ENCODE results near the gene DTNBP1. TPM values are rescaled to one million over a fixed set of nuclear protein-coding genes. Genes with fewer than 3 reads are reported as not detected.

DTNBP1 gene
- total RNA-seq, 1 donor from 2014 or later: 20.1 TPM

DNA sequence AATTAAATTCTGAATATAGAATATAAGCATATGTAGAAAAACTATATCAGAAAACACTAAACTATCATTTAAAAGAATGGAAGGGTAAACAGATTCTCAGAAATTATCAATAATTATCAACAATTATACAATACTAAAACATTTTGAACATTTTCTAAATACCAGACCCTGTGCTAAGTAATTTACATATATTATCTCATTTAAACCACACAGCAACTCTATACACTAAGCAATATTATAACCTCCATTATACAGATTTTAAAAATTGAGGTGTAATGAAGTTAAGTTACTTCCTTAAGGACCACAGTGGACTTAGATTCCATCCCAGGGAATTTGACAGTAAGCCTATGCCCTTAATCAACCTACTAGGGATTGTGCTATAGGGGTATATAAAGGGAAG is 33.3 kb downstream of the DTNBP1 start:
- DNase-seq (ENCODE audit: extremely low spot score, unreplicated experiment): no peak
- Mint-ChIP-seq H3K27me3 (ENCODE audit: unreplicated experiment) (no peaks in the 10 kb centered on the region), H3K4me3 (ENCODE audit: unreplicated experiment) (no peak overlapping the region), H3K36me3 (ENCODE audit: unreplicated experiment) (peaks cover 9% of the 10 kb centered on the region), H3K27ac (ENCODE audit: unreplicated experiment) (no peak overlapping the region), H3K9me3 (ENCODE audit: unreplicated experiment) (no peaks in the 10 kb centered on the region), H3K4me1 (ENCODE audit: unreplicated experiment) (peaks cover 40% of the 10 kb centered on the region)
- TF ChIP-seq, protein P1, sequence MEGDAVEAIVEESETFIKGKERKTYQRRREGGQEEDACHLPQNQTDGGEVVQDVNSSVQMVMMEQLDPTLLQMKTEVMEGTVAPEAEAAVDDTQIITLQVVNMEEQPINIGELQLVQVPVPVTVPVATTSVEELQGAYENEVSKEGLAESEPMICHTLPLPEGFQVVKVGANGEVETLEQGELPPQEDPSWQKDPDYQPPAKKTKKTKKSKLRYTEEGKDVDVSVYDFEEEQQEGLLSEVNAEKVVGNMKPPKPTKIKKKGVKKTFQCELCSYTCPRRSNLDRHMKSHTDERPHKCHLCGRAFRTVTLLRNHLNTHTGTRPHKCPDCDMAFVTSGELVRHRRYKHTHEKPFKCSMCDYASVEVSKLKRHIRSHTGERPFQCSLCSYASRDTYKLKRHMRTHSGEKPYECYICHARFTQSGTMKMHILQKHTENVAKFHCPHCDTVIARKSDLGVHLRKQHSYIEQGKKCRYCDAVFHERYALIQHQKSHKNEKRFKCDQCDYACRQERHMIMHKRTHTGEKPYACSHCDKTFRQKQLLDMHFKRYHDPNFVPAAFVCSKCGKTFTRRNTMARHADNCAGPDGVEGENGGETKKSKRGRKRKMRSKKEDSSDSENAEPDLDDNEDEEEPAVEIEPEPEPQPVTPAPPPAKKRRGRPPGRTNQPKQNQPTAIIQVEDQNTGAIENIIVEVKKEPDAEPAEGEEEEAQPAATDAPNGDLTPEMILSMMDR (IDR thresholded peaks at IDR 0.05): no peak

DNA sequence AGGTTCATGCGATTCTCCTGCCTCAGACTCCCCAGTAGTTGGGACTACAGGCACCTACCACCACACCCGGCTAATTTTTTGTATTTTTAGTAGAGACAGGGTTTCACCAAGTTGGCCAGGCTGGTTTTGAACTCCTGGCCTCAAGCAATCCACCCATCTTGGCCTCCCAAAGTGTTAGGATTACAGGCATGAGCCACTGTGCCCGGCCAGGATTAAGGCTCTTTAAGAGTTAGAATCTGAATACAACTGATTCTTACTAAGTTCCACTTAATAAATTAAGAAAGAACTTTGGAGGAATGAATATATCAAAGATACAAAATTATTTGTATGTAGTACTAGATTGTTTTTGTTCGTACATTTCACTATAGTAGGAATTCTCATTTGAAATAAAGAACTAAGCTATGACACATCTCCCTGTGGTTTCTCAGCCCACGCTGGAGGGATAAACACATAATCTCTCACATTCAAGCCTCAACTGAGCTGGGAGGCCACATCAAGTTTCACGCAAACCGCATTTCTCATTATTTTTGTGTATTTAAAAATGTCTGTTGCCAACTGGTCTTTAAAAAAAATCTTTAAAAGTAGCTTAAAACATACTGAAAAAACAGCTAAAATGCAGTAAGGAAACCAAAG is 34.2 kb downstream of the DTNBP1 start:
- Mint-ChIP-seq H3K4me3 (ENCODE audit: unreplicated experiment) (no peak overlapping the region), H3K27me3 (ENCODE audit: unreplicated experiment) (no peaks in the 10 kb centered on the region), H3K4me1 (ENCODE audit: unreplicated experiment) (peaks cover 40% of the 10 kb centered on the region), H3K27ac (ENCODE audit: unreplicated experiment) (peak overlapping the region; percentile 85), H3K36me3 (ENCODE audit: unreplicated experiment) (peaks cover 6% of the 10 kb centered on the region), H3K9me3 (ENCODE audit: unreplicated experiment) (no peaks in the 10 kb centered on the region)
- TF ChIP-seq, protein P1 (IDR thresholded peaks at IDR 0.05): no peak
- DNase-seq (ENCODE audit: extremely low spot score, unreplicated experiment): no peak

DNA sequence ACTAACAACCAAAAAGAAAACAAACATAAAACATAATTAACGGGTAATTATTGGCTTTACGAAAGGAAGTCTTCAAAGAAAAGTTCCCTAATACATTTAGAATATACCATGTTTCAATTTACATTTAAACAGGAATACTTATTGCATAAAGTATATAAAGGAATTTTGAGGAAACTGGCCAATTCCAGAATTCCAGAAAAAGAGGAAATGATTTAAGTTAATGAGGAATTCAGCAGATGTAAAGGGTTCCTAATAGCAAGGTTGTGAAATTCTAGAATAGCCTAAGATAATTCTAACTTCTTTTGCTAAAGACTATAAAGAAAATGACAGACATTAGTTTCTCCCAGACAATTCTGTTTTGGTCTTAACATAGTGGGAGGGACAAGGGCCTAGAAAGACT is 35.0 kb downstream of the DTNBP1 start:
- Mint-ChIP-seq H3K27ac (ENCODE audit: unreplicated experiment) (peak overlapping the region; percentile 54), H3K4me3 (ENCODE audit: unreplicated experiment) (peak overlapping the region; percentile 44), H3K4me1 (ENCODE audit: unreplicated experiment) (peaks cover 46% of the 10 kb centered on the region), H3K27me3 (ENCODE audit: unreplicated experiment) (no peaks in the 10 kb centered on the region), H3K36me3 (ENCODE audit: unreplicated experiment) (no peaks in the 10 kb centered on the region), H3K9me3 (ENCODE audit: unreplicated experiment) (no peaks in the 10 kb centered on the region)
- DNase-seq (ENCODE audit: extremely low spot score, unreplicated experiment): no peak
- TF ChIP-seq, protein P1 (IDR thresholded peaks at IDR 0.05): no peak

DNA sequence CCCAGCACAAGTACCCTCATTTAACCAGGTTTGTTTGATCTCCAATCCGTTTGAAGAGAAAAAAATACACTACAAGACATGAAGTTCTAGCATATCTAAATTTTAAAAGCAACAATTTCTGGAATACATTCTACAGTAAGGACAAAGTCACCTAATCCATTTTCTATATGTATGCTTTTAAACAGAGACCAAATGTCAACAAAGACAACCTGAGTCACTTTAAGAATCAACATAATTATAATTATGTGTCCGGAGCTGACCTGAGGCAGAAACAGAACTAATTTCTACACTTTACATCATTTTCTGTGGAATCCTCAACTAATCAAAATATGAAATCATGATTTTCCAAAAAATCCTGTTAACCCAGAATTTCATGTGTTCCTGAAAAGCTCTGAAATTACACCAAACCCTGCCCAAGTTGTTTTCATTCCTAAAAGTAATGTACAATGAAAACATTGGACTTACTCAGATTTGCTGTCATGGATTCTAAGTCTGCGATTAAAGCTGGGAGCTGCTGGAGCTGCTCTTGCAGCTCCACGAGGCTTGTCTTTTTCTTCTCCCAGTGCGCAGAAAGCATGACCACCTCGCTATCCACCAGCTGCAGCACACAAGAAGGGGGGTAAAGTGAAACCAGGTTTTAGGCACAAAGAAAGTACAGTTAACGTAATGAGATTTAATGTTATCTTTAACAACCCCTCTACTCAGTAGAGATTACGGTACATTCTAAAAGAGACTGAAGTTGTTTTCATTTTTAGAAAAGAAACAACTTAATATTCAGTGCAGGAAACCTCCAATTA is 35.8 kb downstream of the DTNBP1 start:
- H3K36me3 Mint-ChIP-seq (ENCODE audit: unreplicated experiment): no peaks in the 10 kb centered on the region
- H3K4me3 Mint-ChIP-seq (ENCODE audit: unreplicated experiment): peak overlapping the region; percentile 44
- DNase-seq (ENCODE audit: extremely low spot score, unreplicated experiment): no peak

DNA sequence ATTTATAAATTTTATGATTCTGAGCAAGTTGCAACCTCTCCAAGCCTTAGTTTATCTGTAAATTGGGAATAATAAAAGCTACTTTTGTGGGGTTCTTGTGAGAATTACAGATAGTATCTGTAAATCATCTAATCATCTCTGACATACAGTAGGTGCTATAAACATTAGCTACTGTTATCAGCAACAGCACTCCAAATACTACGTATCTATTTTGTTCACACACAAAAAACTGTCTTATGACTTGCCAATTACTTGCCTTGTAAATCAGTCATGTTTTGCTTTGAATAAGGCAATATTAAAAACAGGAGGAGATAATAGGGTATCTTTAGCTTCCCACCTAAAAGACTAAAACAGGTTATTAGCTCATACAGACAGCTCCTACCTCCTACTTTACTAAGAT is 36.7 kb downstream of the DTNBP1 start:
- no peaks in the 10 kb centered on the region for H3K9me3 Mint-ChIP-seq (ENCODE audit: unreplicated experiment)
- DNase-seq (ENCODE audit: extremely low spot score, unreplicated experiment): no peak
- TF ChIP-seq, protein P1 (IDR thresholded peaks at IDR 0.05): no peak
- H3K27me3 Mint-ChIP-seq (ENCODE audit: unreplicated experiment): no peaks in the 10 kb centered on the region
- H3K4me1 Mint-ChIP-seq (ENCODE audit: unreplicated experiment): peaks cover 46% of the 10 kb centered on the region
- H3K4me3 Mint-ChIP-seq (ENCODE audit: unreplicated experiment): no peak overlapping the region
- no peak overlapping the region for H3K27ac Mint-ChIP-seq (ENCODE audit: unreplicated experiment)
- H3K36me3 Mint-ChIP-seq (ENCODE audit: unreplicated experiment): no peaks in the 10 kb centered on the region

More for the DNA sequence above, 35.8 kb downstream of the DTNBP1 start:
- Mint-ChIP-seq H3K27ac (ENCODE audit: unreplicated experiment) (peak overlapping the region; percentile 52), H3K4me1 (ENCODE audit: unreplicated experiment) (peaks cover 48% of the 10 kb centered on the region), H3K9me3 (ENCODE audit: unreplicated experiment) (no peaks in the 10 kb centered on the region), H3K27me3 (ENCODE audit: unreplicated experiment) (no peaks in the 10 kb centered on the region)
- TF ChIP-seq, protein P1 (IDR thresholded peaks at IDR 0.05): no peak
